Panc1 (cell line): ENCODE results near the gene SMIM22. TPM values are rescaled to one million over a fixed set of nuclear protein-coding genes. Genes with fewer than 3 reads are reported as not detected.

Source experiments
- ATAC-seq: fragments of 200-7000 bp; cut with Tn5 transposase; 2 replicates; pipeline ENCODE4 v1.9.1; 2020; ENCODE audit warnings: mild to moderate bottlenecking, moderate library complexity
- BruUV-seq: library from RNA; stranded (reverse); fragments of 400-500 nt; replicated peaks from 2 replicates; lab custom pipeline; 2021; lab: Mats Ljungman, UMichigan
- CTCF ChIA-PET: fragments of 300-600 bp; sonication (Branson Sonifier 250); formaldehyde crosslinking; loops from one replicate; lab custom pipeline; 2022; ENCODE audit warnings: antibody characterized with exemption; lab: Charles Lee
- POLR2A ChIA-PET: fragments of 300-600 bp; sonication (Branson Sonifier 250); formaldehyde crosslinking; loops from one replicate; lab custom pipeline; 2022; ENCODE audit warnings: antibody characterized with exemption; lab: Charles Lee
- DNase-seq: peaks from one replicate; pipeline ENCODE4 v3.0.0-alpha.2; 2010; ENCODE audit warnings: low read depth, low spot score
- H3K27ac ChIP-seq: 2 replicates; pipeline ENCODE4 v1.5.1; 2011; ENCODE audit warnings: mild to moderate bottlenecking, low read length, inconsistent platforms
- H3K27me3 ChIP-seq: fragments of 200-500 bp; sonication (Bioruptor generic); 2 replicates; pipeline ENCODE4 v1.6.0; 2014; ENCODE audit warnings: low read length, inconsistent platforms; ENCODE audit not compliant: control insufficient read depth, insufficient read depth
- H3K36me3 ChIP-seq: fragments of 200-500 bp; sonication (Bioruptor generic); 2 replicates; pipeline ENCODE4 v1.5.1; 2014; ENCODE audit warnings: inconsistent platforms, mild to moderate bottlenecking, low read length, moderate library complexity; ENCODE audit not compliant: control insufficient read depth, insufficient read depth
- H3K4me1 ChIP-seq: 2 replicates; pipeline ENCODE4 v1.5.1; 2011; ENCODE audit warnings: inconsistent platforms, mild to moderate bottlenecking, low read length, moderate library complexity; ENCODE audit not compliant: control insufficient read depth, insufficient read depth
- H3K4me3 ChIP-seq, 2 experiments: 2 replicates each; pipeline ENCODE4 v1.5.1; 2011 to 2012; ENCODE audit warnings: low read depth in 2 of 2, low read length in 2 of 2, mild to moderate bottlenecking in 2 of 2, inconsistent platforms in 1 of 2, moderate library complexity in 1 of 2
- H3K9me3 ChIP-seq: fragments of 200-500 bp; sonication (Bioruptor generic); 2 replicates; pipeline ENCODE4 v1.5.1; 2014; ENCODE audit warnings: low read depth, mild to moderate bottlenecking, inconsistent platforms, low read length, moderate library complexity; ENCODE audit not compliant: control insufficient read depth, insufficient read depth
- CTCF ChIP-seq: fragments of 450-650 bp; IDR thresholded peaks from 2 replicates; pipeline ENCODE4 v1.5.1; 2017; ENCODE audit warnings: mild to moderate bottlenecking
- POLR2AphosphoS5 ChIP-seq: IDR thresholded peaks from 2 replicates; pipeline ENCODE4 v1.6.1; 2012; ENCODE audit warnings: mild to moderate bottlenecking, low read depth, low read length, moderate library complexity
- SIN3A ChIP-seq: IDR thresholded peaks from 2 replicates; pipeline ENCODE4 v1.6.1; 2012; ENCODE audit warnings: low read depth, mild to moderate bottlenecking, low read length, moderate library complexity, borderline replicate concordance; ENCODE audit not compliant: insufficient read depth
- TCF7L2 ChIP-seq: IDR thresholded peaks from 2 replicates; pipeline ENCODE4 v1.6.1; 2011; ENCODE audit warnings: mild to moderate bottlenecking, low read depth, low read length, inconsistent platforms
- in situ Hi-C: cut with HindIII; loops from 2 replicates; pipeline ENCODE4 v1.10.0; 2016; ENCODE audit warnings: low sequenced_read_pairs, low pct_unique_long_range_greater_than_20kb
- intact Hi-C: fragments of 100-400 bp; cut with micrococcal nuclease; formaldehyde crosslinking; loops from one replicate; pipeline ENCODE4 v1.10.0; 2022; ENCODE audit not compliant: unreplicated experiment
- total RNA-seq: library from RNA; stranded (reverse); gene quantifications from one replicate; pipeline ENCODE4 v1.2.1, GENCODE V29; 2021; ENCODE audit not compliant: unreplicated experiment
- TF ChIP-seq, protein P1 (sequence below), 2 experiments: IDR thresholded peaks; 2 replicates each; pipeline ENCODE4 v1.6.1; 2011 to 2012; ENCODE audit warnings: low read depth in 2 of 2, control low read depth in 1 of 2, low read length in 1 of 2, mild to moderate bottlenecking in 1 of 2, moderate library complexity in 1 of 2; ENCODE audit not compliant: insufficient read depth in 1 of 2

The SMIM22 gene
- total RNA-seq, 1 experiment from 2014 or later = not detected

- intact Hi-C loops = no loop called here
- Histone ChIP-seq H3K9me3 (no peaks in the 10 kb centered on the region), H3K36me3 (no peaks in the 10 kb centered on the region; the same call in 1 of the 2 replicates), H3K27ac (peak within 1 kb of the TSS; percentile 97), H3K4me1 (peaks cover 18% of the 10 kb centered on the region), H3K4me3 (peak within 1 kb of the TSS; percentile 70 to 94), H3K27me3 (no peaks in the 10 kb centered on the region)
- DNase-seq (peak; percentile 84), ATAC-seq (peak; percentile 94)
- no peak for TF ChIP-seq TCF7L2
- no peak; the same call in 1 of the 2 replicates for TF ChIP-seq SIN3A
- TF ChIP-seq, protein P1, sequence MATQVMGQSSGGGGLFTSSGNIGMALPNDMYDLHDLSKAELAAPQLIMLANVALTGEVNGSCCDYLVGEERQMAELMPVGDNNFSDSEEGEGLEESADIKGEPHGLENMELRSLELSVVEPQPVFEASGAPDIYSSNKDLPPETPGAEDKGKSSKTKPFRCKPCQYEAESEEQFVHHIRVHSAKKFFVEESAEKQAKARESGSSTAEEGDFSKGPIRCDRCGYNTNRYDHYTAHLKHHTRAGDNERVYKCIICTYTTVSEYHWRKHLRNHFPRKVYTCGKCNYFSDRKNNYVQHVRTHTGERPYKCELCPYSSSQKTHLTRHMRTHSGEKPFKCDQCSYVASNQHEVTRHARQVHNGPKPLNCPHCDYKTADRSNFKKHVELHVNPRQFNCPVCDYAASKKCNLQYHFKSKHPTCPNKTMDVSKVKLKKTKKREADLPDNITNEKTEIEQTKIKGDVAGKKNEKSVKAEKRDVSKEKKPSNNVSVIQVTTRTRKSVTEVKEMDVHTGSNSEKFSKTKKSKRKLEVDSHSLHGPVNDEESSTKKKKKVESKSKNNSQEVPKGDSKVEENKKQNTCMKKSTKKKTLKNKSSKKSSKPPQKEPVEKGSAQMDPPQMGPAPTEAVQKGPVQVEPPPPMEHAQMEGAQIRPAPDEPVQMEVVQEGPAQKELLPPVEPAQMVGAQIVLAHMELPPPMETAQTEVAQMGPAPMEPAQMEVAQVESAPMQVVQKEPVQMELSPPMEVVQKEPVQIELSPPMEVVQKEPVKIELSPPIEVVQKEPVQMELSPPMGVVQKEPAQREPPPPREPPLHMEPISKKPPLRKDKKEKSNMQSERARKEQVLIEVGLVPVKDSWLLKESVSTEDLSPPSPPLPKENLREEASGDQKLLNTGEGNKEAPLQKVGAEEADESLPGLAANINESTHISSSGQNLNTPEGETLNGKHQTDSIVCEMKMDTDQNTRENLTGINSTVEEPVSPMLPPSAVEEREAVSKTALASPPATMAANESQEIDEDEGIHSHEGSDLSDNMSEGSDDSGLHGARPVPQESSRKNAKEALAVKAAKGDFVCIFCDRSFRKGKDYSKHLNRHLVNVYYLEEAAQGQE (IDR thresholded peaks at IDR 0.05; ENCODE audit: insufficient read depth in 1 of 2, low read depth in 2 of 2, low read length in 1 of 2) = no peak
- peak; percentile 87 for TF ChIP-seq POLR2AphosphoS5
- no peak for TF ChIP-seq CTCF
- CTCF ChIA-PET = no interaction called here
- POLR2A ChIA-PET = interaction anchor here (0.6 kb wide), 1 partner anchor 80 kb away, joined by 4 read pairs; the partner anchor contains the start of genes GLYR1 and UBN1
- in situ Hi-C loops = no loop called here
- no TSS peak for BruUV-seq
Measured at GRCh38 chr16:4766875-4767628, 28.1 kb upstream of the SMIM22 start, which contains the start of gene ZNF500. TSS of gene ZNF500 (minus strand) at chr16:4767162. CDS start at chr16:4765978, 1,184 bp downstream.

DNA sequence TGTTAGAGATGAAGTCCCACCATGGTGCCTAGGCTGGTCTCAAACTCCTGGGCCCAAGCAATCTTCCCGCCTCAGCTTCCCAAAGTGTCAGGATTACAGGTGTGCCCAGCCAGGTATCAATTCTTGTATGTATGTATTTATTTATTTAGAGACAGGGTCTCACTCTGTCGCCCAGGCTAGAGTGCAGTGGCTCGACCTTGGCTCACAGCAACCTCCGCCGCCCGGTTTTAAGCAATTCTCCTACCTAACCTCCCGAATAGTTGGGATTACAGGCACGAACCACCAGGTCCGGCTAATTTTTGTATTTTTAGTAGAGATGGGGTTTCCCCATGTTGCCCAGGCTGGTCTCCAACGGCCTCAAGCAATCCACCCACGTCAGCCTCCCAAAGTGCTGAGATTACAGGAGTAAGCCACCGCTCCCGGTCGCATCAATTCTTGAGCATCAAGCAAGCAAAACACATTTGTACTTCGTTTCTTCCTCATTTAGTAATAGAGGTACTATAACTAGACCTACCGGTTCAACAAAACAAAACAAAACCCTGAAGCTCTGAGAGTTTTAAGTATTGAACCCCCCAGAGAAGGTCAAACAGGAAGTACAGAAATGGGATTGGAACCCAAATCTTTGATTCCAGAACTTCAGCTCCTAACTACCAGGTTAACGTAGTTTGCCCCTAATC is 27.2 kb upstream of the SMIM22 start:
- H3K4me3 ChIP-seq = peak overlapping the region; percentile 70 to 94
- no peaks in the 10 kb centered on the region for H3K9me3 ChIP-seq
- ChIA-PET POLR2A (no interaction called here), CTCF (interaction anchor here (0.6 kb wide), 1 partner anchor 108 kb away, joined by 3 read pairs; no protein-coding TSS in a partner anchor)
- no peaks in the 10 kb centered on the region for H3K36me3 ChIP-seq
- no peaks in the 10 kb centered on the region for H3K27me3 ChIP-seq
- in situ Hi-C loops = no loop called here
- peaks cover 18% of the 10 kb centered on the region for H3K4me1 ChIP-seq
- peak overlapping the region; percentile 97 for H3K27ac ChIP-seq
- TF ChIP-seq SIN3A = no peak
- TF ChIP-seq TCF7L2 = no peak
- TF ChIP-seq, protein P1 (IDR thresholded peaks at IDR 0.05; ENCODE audit: insufficient read depth in 1 of 2, low read depth in 2 of 2, low read length in 1 of 2) = no peak
- no peak for TF ChIP-seq CTCF
- TF ChIP-seq POLR2AphosphoS5 = no peak
- no peak for DNase-seq
- no TSS peak for BruUV-seq
- intact Hi-C loops = no loop called here
- ATAC-seq = no peak
